Fibroblast of skin of right biceps (primary cell): Measurements from ENCODE around the gene POP4.

Source experiments
- DNase-seq: peaks from one replicate; pipeline ENCODE4 v3.0.0-alpha.2; 2013

The POP4 gene

GRCh38 chr19:29577649-29577963 is 28.5 kb upstream of the POP4 start:
- no peak for DNase-seq

- DNase-seq = no peak
Observed at GRCh38 chr19:29578349-29578748, 27.7 kb upstream of the POP4 start.

- no peak for DNase-seq
Observed at GRCh38 chr19:29579308-29579910, 26.7 kb upstream of the POP4 start.

- no peak for DNase-seq
Observed at GRCh38 chr19:29581398-29581797, 24.7 kb upstream of the POP4 start.

DNA sequence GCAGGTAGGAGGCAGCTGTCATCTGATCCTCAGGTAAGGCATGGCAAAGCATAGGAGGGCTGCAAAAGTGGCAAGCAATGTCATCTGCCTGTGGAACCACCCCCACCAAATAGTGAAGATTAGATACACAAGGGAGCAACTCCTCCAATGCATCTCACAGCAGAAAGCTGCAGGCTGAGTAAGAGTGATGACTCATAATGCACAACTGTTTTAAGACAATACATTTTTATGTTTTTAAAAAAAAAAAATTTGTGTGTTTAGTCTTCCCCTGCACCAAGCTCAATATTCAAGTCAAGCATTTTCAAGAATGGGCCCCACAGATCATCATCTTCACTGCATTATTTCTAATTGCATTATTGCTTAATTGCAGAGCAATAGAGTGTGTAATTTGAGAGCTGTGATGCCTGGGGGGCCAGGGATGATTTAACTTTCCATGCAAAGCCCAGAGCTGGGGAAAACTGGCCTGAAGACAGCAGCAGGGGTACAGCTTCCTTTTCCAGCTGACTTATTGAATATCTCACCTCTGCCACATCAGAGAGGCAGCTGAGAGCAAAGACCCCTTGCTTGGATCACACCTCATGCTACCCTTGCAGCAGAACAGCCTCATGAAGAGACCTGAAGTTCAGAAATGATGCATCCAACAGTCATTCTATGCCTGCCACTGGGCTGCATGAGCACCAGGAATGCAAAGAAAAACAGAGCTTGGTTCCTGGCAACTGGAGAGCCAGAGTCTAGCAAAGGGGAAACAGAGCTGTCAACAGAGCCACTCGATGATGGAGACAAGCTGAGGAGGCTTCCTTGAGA is 22.7 kb upstream of the POP4 start:
- peak; percentile 58 for DNase-seq

GRCh38 chr19:29586401-29586800 is 19.7 kb upstream of the POP4 start:
- DNase-seq = peak; percentile 37

DNA sequence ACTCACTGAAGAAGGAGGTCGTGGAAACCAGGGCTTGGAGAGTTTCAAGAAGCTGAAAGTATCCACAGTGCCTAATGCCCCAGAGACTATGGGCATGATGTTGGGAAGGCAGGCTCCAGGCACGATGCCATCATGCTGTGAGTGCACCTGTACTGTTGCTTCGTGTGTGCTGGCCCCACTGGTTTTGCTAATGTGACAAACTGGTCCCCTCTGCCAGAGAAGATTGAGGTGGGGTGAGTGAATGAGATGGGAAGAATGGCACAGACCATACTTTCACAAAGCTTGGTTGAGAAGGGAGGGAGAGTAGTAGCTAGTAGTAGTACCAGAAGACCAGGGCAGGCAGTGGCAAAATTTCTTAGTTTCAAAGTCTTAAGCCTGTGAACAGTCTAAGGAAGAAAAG is 19.0 kb upstream of the POP4 start:
- DNase-seq = no peak

GRCh38 chr19:29587518-29587986 is 18.5 kb upstream of the POP4 start:
- DNase-seq = peak; percentile 67

DNA sequence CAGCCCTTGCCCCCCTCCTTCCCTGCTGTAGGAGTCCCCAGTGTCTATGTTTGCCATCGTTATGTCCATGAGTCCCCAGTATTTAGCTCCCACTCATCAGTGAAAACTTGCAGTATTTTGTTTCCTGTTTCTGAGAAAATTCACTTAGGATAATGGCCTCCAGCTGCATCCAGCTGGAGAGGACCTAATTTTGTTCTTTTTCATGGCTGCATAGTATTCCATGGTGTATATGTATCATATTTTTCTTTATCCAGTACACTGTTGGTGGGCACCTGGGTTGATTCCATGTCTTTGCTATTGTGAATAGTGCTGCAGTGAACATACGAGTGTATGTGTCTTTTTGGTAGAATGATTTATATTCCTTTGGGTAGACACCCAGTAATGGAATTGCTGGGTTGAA is 18.0 kb upstream of the POP4 start:
- DNase-seq = no peak

DNA sequence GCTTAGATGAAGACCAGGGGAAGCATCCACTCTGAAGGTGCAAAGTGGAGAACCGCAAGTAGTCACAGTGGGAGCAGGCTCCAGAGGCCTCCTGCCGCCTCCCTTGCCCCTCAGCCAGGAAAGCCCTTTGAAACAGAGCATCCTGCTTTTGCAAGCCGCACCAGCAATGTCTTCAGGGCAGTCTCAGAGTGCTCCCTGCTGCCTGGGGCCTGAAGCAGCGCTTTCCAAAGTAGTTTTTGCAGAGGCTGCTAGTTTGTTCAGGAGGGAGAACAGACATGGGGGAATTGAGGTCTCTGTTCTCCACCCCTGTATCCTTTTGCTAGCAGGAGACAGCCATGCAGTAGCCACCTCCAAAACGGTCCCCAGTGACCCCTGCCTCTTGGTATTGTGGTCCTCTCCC is 15.8 kb upstream of the POP4 start:
- DNase-seq = no peak

- no peak for DNase-seq
Observed at GRCh38 chr19:29591670-29592069, 14.4 kb upstream of the POP4 start.

DNA sequence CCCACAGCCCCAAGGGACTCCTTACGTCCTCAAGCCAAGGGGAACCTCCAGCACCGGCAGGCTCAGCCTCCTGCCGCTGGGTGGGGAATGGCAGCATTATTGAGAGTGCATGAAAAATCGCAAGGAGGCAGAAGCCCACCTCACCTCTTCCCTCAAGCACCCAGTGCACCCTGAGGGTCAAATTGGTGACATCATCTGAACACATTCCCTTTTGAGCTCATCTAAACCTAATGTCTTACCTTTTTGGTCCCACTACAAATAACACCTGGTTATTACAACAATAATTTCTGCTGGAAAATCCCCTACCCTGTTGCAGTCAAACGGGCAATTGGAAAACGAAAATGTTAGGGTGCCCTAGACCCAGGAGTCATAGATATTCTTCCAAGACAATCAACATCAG is 12.2 kb upstream of the POP4 start:
- no peak for DNase-seq

DNA sequence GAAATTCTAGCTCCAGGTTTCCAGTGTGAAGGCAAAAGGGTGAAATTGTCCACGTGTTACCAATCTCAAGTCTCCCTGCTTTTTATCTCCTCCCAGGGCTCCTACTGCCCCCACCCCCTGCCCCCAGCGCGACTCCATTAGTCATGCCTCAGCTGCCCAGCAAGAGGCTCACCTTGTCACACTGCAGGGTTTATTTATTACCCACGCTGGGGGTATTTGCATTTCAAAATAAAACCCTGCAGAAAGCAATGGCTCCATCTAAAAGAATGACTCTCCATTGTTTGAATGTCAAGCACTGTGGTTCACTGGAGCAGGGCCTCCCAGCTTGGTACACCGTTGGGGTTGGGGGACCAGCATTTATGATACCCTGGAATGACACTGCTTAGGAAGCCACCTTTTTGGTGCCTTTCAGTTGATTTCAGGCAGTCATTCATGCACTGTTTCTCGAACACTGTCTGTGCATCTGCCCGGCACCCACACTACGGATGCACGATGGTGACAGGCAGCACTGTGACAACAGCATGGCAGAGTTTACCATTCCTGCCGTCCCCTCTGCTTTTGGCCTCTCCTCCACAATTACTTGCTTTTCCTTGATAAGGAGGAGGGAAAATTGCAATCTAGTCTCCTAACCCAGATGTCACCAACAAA is 9.9 kb upstream of the POP4 start:
- peak; percentile 14 for DNase-seq

DNA sequence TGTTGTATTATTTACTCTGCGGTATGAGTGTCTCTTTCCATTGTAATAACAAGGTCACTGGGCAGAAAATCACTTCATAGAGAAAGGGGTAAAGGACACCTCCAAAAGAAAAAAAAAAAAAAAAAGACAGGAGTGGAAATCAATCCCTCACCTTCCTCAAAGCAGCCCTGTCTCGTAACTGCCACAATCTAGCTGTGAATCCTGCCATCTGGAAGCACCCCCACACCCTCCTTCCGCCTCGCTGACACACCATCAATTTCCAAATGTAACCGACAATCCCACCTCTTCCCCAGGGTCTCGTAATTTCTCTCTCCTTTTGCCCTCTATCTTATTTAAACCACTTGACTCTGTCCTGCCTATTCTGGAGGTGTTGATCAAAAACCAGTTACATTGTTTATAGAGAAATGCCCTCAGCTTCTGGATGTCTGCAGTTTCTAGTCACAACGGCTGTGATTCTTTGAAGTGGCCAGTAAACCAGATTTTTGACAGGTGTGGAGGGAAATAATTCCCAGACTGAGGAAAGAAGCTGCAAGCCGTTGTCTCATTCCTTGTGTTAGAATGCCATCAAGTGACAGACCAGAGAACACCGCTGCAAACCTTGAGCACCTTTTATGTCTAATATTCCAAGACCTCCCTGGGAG is 9.1 kb upstream of the POP4 start:
- DNase-seq = peak; percentile 18

GRCh38 chr19:29598036-29598435 is 8.0 kb upstream of the POP4 start:
- no peak for DNase-seq

- DNase-seq = no peak
Observed at GRCh38 chr19:29598496-29598895, 7.6 kb upstream of the POP4 start.

DNA sequence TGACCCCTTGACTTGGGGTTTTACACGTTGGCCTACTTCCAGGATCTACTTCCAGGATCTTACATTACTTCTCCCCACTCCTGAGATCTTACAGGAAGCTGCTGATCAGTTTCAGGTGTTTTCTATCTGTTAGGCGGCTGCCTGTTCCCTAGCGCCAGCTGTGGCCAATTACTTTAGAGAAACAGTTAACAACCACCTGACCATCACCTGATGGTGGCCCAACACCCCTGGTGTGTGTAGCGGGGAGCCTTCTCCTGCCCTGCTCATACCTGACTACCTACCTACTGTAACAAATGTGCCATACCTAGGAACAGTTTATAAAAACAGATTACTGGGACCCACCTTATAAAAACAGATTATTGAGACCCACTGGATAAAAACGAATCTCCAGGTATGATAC is 2.8 kb upstream of the POP4 start:
- DNase-seq = no peak

- no peak for DNase-seq
Observed at GRCh38 chr19:29606420-29606747, 301 bp downstream of the POP4 start.

DNA sequence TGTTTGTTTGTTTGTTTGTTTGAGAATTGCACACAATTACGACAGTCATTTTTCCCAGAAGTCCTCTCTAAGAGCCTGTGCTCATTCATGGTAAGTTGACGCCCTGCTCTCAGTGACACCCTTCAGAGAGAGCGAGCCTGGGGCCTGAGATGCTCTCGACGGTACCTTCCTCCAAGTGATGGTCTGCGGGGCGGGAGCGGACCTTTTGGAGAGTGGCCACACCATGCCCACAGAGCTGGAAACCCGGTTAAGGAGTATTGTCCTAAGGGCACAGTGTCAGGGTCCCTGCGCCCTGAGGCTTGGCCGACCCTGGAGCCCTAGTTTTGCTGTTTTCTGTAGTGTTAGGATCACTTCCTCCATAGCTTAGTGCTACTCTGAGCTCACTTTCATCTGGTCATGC is 3.6 kb downstream of the POP4 start:
- DNase-seq = no peak

GRCh38 chr19:29610213-29610573 is 4.1 kb downstream of the POP4 start:
- no peak for DNase-seq

- DNase-seq = peak; percentile 73
Observed at GRCh38 chr19:29610574-29611271, 4.6 kb downstream of the POP4 start.

- no peak for DNase-seq
Observed at GRCh38 chr19:29612121-29612520, 6.0 kb downstream of the POP4 start.

DNA sequence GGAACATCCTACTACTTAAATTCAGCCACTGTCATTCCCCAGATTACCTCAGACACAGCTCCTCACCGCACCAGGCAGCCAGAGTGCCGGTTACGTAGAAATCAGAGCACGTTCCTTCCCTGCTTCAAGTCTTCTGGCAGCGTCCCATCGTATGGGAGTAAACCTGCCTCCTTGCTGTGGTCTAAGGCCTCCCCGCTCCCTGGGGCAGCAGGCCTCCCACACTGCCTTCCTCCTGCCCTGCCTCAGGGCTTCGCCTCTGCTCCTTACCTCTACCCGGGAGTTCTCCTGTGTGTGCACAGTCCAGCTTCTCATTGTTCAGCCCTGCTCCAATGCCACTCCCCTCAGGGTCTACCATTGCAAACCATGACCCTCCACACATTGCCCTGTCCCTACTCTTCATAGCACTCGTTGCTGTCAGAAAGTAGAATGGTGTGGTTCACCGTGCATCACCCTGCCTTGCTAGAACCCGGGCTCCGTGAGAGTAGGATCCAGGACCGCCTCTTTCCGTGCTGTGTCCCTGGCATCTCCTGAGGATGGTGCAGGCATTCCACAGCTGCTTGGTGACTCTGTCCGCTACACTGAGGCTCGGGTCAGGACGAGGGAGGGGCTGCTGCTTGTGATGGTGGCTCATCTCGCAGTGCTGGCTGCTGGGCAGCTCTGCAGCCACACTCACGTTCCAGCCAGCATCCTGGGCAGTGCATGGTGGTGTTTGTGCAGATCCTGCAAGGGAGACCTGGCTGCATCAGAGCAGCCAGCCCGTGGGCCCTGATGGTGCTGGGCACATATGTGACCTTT is 6.9 kb downstream of the POP4 start:
- no peak for DNase-seq
